ENCODE data around the gene TSPYL6.
"Not testable (repeated sequence)": the region's sequence is repeated elsewhere in the genome, so short reads cannot be mapped to it uniquely, and the experiment has no call there.

Gene TSPYL6

DNA sequence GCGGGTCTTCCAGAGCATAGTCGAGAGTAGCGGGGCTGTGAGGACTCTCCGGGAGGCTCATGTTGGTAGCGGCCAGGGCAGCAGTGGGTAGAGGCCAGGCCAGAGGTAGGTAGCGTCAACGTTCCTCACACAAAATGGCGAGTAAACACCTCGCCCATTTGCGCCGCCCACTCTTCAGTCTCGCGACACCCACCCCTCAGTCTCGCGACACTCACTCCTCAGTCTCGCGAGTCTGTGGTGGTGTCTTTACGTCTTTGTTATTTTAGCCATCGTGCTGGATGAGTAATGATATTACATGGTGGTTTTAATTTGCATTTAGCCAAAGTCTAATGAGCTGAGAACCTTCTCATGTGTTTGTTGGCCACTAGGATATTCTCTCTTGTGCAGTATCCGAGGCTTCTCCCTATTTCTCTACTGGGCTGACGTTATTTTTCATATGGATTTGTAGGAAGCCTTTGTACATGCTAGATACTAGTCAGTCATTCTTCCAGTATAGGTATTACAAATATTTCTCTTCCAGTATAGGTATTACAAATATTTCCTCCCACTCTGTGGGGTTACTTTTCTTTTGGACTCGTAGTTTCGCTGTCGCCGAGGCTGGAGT, at the start of gene TSPYL6:
Gene TSPYL6 (minus strand): TSS at position 139 of the 604 bp plus-strand sequence. CDS start 78 bp downstream, at position 61.
- no peak for DNase-seq (ENCODE audit: low spot score)

GRCh38 chr2:54303631-54304030, 47.6 kb upstream of the TSPYL6 start:
- no peak for DNase-seq (ENCODE audit: low spot score)

- DNase-seq (ENCODE audit: low spot score): no peak
Observed at GRCh38 chr2:54298514-54298913, 42.5 kb upstream of the TSPYL6 start.

DNA sequence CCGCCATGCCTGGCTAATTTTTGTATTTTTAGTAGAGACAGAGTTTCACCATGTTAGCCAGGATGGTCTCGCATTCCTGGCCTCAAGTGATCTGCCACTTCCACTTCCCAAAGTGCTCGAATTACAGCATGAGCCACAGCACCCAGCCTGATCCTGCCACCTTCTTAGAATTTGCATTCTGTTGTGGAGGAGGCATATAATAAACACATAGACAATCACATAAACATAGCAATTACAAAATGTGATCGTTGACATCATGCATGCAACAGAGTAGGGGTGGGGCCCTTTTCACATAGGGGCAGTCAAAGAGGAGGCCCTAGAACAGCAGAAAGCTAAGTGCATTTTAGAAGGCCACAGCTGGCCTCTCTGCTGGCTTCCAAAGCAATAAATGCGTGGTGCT, 39.9 kb upstream of the TSPYL6 start:
- no peak for DNase-seq (ENCODE audit: low spot score)

GRCh38 chr2:54294665-54295064, 38.6 kb upstream of the TSPYL6 start:
- not testable (repeated sequence) for DNase-seq (ENCODE audit: low spot score)

- DNase-seq (ENCODE audit: low spot score): no peak
Observed at GRCh38 chr2:54290356-54291025, 34.5 kb upstream of the TSPYL6 start.

DNA sequence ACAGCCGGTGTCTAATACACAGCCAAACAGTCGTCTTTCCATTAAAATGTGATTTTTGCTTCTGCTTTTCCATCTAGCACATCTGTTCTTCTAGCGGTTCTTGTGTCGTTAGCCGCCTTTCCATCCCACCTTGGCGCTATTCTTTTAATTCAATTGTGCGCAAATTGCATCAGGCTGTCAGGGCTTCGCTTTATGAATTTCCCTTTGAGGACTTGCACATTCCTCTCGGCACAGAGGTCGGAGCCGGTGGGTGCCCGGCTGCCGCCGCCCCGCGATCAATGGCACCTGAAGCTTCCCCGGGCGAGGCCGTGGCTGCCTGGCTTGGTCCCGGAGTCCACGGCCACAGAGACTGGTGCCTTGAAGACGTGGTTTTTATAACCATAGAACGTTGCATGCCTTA, 33.9 kb upstream of the TSPYL6 start:
- no peak for DNase-seq (ENCODE audit: low spot score)

DNA sequence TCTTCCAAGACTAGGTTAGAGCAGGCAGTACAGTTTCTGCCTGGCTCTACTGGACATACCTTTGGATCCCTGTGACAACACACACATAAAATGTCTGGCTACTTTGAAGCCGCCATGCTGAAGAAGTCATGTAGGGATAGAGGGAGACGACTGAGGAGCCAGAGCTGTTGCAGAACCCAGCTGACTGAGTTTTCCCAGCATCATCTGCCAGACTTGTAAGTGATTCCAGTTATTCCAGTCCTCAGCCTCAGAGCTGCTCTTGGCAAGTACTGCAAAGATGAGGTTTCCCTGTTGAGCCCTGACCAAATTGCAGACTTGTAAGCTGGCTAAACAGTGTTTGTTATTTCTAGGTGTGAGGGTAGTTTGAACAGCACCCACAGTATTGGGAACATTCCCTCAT, 31.5 kb upstream of the TSPYL6 start:
- DNase-seq (ENCODE audit: low spot score): no peak

GRCh38 chr2:54285451-54285850, 29.4 kb upstream of the TSPYL6 start:
- no peak for DNase-seq (ENCODE audit: low spot score)

DNA sequence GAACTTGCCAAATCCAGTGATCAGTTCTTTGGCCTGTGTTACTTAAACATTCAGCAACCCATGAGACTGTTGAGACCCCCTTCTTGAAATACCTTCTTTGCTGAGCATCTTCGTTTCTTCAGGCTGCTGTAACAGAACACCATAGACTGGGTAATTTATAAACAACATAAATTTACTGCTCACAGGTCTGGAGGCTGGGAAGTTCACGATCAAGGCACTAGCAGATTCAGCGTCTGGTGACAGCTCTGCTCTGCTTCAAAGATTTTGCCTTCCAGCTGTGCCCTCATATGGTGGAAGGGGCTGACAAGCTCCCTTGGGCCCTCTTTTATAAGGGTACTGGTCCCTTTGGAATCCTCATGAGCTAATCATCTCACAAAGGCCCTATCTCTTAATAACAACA, 28.8 kb upstream of the TSPYL6 start:
- DNase-seq (ENCODE audit: low spot score): no peak

GRCh38 chr2:54279385-54279784, 23.4 kb upstream of the TSPYL6 start:
- no peak for DNase-seq (ENCODE audit: low spot score)

- no peak for DNase-seq (ENCODE audit: low spot score)
Observed at GRCh38 chr2:54275541-54275940, 19.5 kb upstream of the TSPYL6 start.

- no peak for DNase-seq (ENCODE audit: low spot score)
Observed at GRCh38 chr2:54274781-54275242, 18.8 kb upstream of the TSPYL6 start.

- DNase-seq (ENCODE audit: low spot score): no peak
Observed at GRCh38 chr2:54271843-54272627, 16.0 kb upstream of the TSPYL6 start.

- no peak for DNase-seq (ENCODE audit: low spot score)
Observed at GRCh38 chr2:54271189-54271588, 15.2 kb upstream of the TSPYL6 start.

- DNase-seq (ENCODE audit: low spot score): no peak
Observed at GRCh38 chr2:54267577-54267976, 11.5 kb upstream of the TSPYL6 start.

DNA sequence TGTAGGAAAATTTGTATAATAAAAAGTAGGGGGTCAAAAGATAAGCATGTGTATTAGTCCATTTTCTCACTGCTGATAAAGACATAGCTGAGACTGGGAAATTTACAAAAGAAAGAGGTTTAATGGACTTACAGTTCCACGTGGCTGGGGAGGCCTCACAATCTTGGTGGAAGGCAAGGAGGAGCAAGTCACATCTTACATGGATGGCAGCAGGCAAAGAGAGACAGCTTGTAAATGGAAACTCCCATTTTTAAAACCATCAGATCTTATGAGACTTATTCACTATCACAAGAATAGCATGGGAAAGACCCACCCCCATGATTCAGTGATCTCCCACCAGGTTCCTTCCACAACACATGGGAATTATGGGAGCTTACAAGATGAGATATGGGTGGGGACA, 9.1 kb upstream of the TSPYL6 start:
- not testable (repeated sequence) for DNase-seq (ENCODE audit: low spot score)

GRCh38 chr2:54262015-54262765, 6.2 kb upstream of the TSPYL6 start:
- no peak for DNase-seq (ENCODE audit: low spot score)

DNA sequence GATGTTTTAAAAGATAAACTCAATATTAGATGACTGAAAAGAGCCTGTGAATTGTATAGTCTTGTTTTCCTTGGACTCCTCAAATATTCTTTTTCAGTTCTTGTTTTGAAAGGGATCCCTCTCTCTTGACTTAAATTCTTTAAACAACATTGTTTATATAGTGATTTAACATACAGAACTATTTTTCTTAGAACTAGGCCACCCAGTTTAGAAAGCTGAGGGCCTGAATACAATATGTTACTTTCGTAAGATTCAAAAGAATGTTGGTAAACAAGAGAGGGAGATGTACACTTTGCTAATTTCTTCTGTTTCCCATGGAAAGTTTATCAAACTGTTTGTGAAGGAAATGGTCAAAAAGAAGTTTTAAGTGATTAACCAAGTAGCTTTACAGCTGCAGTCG, 5.5 kb upstream of the TSPYL6 start:
- no peak for DNase-seq (ENCODE audit: low spot score)

GRCh38 chr2:54260241-54260595, 4.2 kb upstream of the TSPYL6 start:
- DNase-seq (ENCODE audit: low spot score): no peak

DNA sequence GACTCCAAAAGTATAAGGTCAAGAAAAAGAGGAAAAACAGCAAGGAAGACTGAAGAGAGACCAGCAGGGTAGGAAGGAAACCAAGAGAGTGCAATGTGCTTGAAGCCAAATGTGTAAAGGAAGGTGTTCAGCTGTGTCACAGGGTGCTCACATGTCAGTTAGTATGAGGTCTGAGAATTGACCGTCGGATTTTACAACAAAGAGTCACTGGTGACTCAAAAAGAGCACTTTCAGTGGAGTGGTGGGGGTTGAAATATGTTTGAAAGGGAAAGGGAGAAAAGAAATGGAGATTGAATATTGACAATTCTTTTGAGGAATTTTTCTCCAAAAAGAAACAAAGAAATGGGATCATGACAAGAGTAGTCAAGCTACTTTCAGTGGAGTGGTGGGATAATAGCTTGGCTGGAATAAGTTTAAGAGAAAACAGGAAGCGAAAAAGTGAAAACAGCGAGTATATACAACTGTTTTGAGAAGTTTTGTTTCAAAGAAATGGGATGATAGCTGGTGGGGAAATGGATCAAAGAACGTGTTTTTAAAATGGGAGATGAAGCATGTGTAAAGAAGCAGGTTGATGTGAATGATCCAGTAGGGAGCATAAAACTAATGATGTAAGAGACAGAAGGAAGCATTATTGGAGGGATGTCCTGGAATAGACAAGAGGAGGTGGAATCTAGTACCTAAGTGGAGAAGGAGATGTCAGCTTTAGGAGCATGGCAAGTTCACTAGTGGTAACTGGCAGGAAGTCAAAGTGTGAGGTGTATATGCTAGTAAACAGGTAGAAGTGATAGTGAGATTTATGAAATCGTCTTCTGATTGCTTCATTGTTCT, 3.6 kb upstream of the TSPYL6 start:
- no peak for DNase-seq (ENCODE audit: low spot score)

- no peak for DNase-seq (ENCODE audit: low spot score)
Observed at GRCh38 chr2:54258166-54258565, 2.1 kb upstream of the TSPYL6 start.
